ENCODE measurements around the gene ATF7IP2.
A peak's percentile ranks its signal among the peaks of the same experiment; 100 is the strongest.

Gene ATF7IP2

DNA sequence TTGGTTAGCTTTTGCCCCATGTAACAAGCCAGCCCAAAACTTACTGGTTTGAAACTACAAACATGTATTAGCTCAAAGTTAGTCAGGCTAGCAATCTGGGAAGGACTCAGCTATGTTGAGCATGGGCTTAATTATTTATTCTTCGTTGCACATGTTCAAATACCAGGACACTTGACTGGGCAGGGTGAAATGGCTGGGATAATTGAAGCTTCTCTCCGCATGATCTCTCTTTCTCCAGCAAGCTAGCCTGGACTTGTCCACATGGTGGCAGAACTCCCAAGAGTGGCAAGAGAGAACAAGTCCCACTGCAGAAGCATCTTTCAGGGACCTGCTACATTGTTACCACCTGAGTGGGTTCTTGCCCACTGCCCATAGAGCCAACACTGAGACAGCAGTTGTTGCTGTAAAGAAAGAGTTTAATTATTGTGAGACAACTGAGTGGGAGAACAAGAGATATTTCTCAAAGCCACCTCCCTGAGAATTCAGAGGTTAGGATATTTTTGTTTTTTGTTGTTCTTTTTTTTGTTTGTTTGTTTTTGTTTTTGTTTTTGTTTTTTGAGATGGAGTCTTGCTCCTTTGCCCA is 16.8 kb upstream of the ATF7IP2 start:
- Histone ChIP-seq H3K79me2 (ENCODE audit: insufficient read depth, low read length) (no peaks in the 10 kb centered on the region), H2AFZ (ENCODE audit: low read length) (no peak overlapping the region), H3K9me3 (ENCODE audit: insufficient read depth, low read depth, low read length) (no peaks in the 10 kb centered on the region), H3K27me3 (ENCODE audit: insufficient read depth, low read length, poor library complexity, severe bottlenecking) (no peaks in the 10 kb centered on the region), H3K36me3 (ENCODE audit: insufficient read depth, low read length) (no peaks in the 10 kb centered on the region), H3F3A (ENCODE audit: low read depth) (no peaks in the 10 kb centered on the region), H3K9me2 (replicated peaks; ENCODE audit: low read depth, low read length) (no peaks in the 10 kb centered on the region), H3K4me2 (ENCODE audit: low read depth, low read length, poor library complexity, severe bottlenecking) (no peak overlapping the region), H4K20me1 (ENCODE audit: insufficient read depth, low read length, poor library complexity, severe bottlenecking) (no peaks in the 10 kb centered on the region), H3K9ac (ENCODE audit: low read depth, low read length, poor library complexity, severe bottlenecking) (no peak overlapping the region), H3K4me3 (ENCODE audit: low read length, poor library complexity, severe bottlenecking) (no peak overlapping the region), H3K4me1 (ENCODE audit: insufficient read depth, low read length, poor library complexity, severe bottlenecking) (no peaks in the 10 kb centered on the region)
- TF ChIP-seq EZH2phosphoT487 (IDR thresholded peaks at IDR 0.05; ENCODE audit: borderline replicate concordance), result no peak
- TF ChIP-seq, protein P1, sequence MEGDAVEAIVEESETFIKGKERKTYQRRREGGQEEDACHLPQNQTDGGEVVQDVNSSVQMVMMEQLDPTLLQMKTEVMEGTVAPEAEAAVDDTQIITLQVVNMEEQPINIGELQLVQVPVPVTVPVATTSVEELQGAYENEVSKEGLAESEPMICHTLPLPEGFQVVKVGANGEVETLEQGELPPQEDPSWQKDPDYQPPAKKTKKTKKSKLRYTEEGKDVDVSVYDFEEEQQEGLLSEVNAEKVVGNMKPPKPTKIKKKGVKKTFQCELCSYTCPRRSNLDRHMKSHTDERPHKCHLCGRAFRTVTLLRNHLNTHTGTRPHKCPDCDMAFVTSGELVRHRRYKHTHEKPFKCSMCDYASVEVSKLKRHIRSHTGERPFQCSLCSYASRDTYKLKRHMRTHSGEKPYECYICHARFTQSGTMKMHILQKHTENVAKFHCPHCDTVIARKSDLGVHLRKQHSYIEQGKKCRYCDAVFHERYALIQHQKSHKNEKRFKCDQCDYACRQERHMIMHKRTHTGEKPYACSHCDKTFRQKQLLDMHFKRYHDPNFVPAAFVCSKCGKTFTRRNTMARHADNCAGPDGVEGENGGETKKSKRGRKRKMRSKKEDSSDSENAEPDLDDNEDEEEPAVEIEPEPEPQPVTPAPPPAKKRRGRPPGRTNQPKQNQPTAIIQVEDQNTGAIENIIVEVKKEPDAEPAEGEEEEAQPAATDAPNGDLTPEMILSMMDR (conservative IDR thresholded peaks at IDR 0.05; ENCODE audit: low read length), result 0 out of 2 replicates have a peak, but pooled peaks have one; percentile 9

DNA sequence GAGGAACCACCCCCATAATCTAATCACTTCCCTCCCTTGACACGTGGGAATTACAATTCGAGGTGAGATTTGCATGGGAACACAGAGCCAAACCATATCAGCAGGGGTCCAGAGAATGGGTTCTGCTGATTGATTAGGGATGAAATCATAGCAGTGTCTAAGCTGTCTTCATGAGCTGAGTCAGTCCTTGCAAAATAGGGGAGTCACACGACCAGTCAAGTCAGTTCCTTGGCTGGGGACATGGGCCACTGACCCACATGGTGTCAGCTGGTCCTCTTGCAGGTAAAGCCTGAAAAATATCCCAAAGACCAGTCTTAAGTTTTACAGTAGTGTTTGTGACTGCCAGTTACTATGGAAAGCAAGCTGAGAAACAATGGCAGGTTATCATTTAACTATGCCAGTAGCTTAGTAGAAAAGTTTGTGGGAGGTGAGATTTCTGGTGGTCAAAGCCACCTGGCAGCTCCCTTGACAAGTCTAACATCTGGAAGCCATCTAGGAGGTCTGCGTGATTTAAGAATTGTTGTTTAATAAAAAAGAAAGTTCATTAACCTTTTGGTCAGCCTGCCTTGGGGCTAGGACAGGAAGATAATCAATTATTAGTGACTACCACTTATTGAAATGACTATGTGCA is 15.7 kb upstream of the ATF7IP2 start:
- H3K79me2 ChIP-seq (ENCODE audit: insufficient read depth, low read length), result no peaks in the 10 kb centered on the region
- no peak overlapping the region for H2AFZ ChIP-seq (ENCODE audit: low read length)
- H3K27me3 ChIP-seq (ENCODE audit: insufficient read depth, low read length, poor library complexity, severe bottlenecking), result no peaks in the 10 kb centered on the region
- H3K4me2 ChIP-seq (ENCODE audit: low read depth, low read length, poor library complexity, severe bottlenecking), result no peak overlapping the region
- H3K4me1 ChIP-seq (ENCODE audit: insufficient read depth, low read length, poor library complexity, severe bottlenecking), result no peaks in the 10 kb centered on the region
- TF ChIP-seq, protein P1 (conservative IDR thresholded peaks at IDR 0.05; ENCODE audit: low read length), result no peak
- TF ChIP-seq EZH2phosphoT487 (IDR thresholded peaks at IDR 0.05; ENCODE audit: borderline replicate concordance), result no peak
- no peaks in the 10 kb centered on the region for H3K9me2 ChIP-seq (replicated peaks; ENCODE audit: low read depth, low read length)
- H3K9ac ChIP-seq (ENCODE audit: low read depth, low read length, poor library complexity, severe bottlenecking), result no peak overlapping the region
- H4K20me1 ChIP-seq (ENCODE audit: insufficient read depth, low read length, poor library complexity, severe bottlenecking), result no peaks in the 10 kb centered on the region
- H3K4me3 ChIP-seq (ENCODE audit: low read length, poor library complexity, severe bottlenecking), result no peak overlapping the region
- no peaks in the 10 kb centered on the region for H3K36me3 ChIP-seq (ENCODE audit: insufficient read depth, low read length)
- H3K9me3 ChIP-seq (ENCODE audit: insufficient read depth, low read depth, low read length), result no peaks in the 10 kb centered on the region
- H3F3A ChIP-seq (ENCODE audit: low read depth), result no peaks in the 10 kb centered on the region

DNA sequence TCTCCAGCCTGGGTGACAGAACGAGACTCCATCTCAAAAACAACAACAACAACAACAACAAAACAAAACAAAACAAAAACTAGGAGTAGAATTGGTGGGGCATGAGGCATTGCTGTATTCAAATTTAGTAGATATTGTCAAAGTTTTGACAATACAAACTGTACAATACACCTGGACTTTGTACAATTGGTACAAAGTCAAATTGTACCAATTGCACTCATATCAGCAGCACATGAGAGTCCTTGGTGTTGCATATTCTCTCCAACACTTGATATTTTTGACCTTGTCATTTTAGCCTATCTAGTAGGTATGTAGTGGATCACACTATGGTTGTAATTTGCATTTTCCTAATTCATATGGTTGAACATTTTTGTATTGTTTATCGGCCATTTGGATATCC is 14.3 kb upstream of the ATF7IP2 start:
- Histone ChIP-seq H3F3A (ENCODE audit: low read depth) (no peaks in the 10 kb centered on the region), H2AFZ (ENCODE audit: low read length) (no peak overlapping the region), H3K9me2 (replicated peaks; ENCODE audit: low read depth, low read length) (no peaks in the 10 kb centered on the region), H3K79me2 (ENCODE audit: insufficient read depth, low read length) (no peaks in the 10 kb centered on the region), H3K9ac (ENCODE audit: low read depth, low read length, poor library complexity, severe bottlenecking) (no peak overlapping the region), H3K4me2 (ENCODE audit: low read depth, low read length, poor library complexity, severe bottlenecking) (no peak overlapping the region), H3K9me3 (ENCODE audit: insufficient read depth, low read depth, low read length) (no peaks in the 10 kb centered on the region), H3K36me3 (ENCODE audit: insufficient read depth, low read length) (no peaks in the 10 kb centered on the region), H3K4me3 (ENCODE audit: low read length, poor library complexity, severe bottlenecking) (no peak overlapping the region), H3K4me1 (ENCODE audit: insufficient read depth, low read length, poor library complexity, severe bottlenecking) (no peaks in the 10 kb centered on the region), H3K27me3 (ENCODE audit: insufficient read depth, low read length, poor library complexity, severe bottlenecking) (no peaks in the 10 kb centered on the region), H4K20me1 (ENCODE audit: insufficient read depth, low read length, poor library complexity, severe bottlenecking) (no peaks in the 10 kb centered on the region)
- TF ChIP-seq EZH2phosphoT487 (IDR thresholded peaks at IDR 0.05; ENCODE audit: borderline replicate concordance), result no peak
- TF ChIP-seq, protein P1 (conservative IDR thresholded peaks at IDR 0.05; ENCODE audit: low read length), result no peak

Measured in Loucy (cell line).